A549 (cell line): ENCODE measurements around the gene GABARAP. TPM values are rescaled to one million over a fixed set of nuclear protein-coding genes. Genes with fewer than 3 reads are reported as not detected.

Experiments
- BHLHE40 ChIP-seq: IDR thresholded peaks from 2 replicates; pipeline ENCODE4 v1.6.1; 2012; ENCODE audit warnings: low read depth, low read length, inconsistent platforms
- CHD2 ChIP-seq: fragments of 150-350 bp; IDR thresholded peaks from 2 replicates; pipeline ENCODE4 v1.6.1; 2014; ENCODE audit warnings: low read length; ENCODE audit not compliant: partially characterized antibody
- EHF ChIP-seq: fragments of 250-450 bp; sonication (Bioruptor Pico); IDR thresholded peaks from 2 replicates; pipeline ENCODE4 v1.5.0; 2020; ENCODE audit warnings: mild to moderate bottlenecking
- EP300 ChIP-seq, 2 experiments: fragments of >200 bp; sonication (Bioruptor Twin); formaldehyde crosslinking; IDR thresholded peaks; 2 replicates in 1 of 2; 3 replicates in 1 of 2; pipeline ENCODE4 v1.6.1; 2016 to 2017
- FOSL2 ChIP-seq, 2 experiments: fragments of 450-650 bp in 1 of 2; fragments of >200 bp in 1 of 2; sonication (Bioruptor Twin) in 1 of 2; formaldehyde crosslinking; IDR thresholded peaks; 2 replicates each; pipeline versions ENCODE4 v1.5.0 to v1.6.1; 2016 to 2020; ENCODE audit warnings: mild to moderate bottlenecking in 1 of 2, moderate library complexity in 1 of 2
- HMGXB4 ChIP-seq: fragments of 250-450 bp; sonication (Bioruptor Pico); IDR thresholded peaks from 2 replicates; pipeline ENCODE4 v1.5.0; 2021; ENCODE audit warnings: mild to moderate bottlenecking, moderate library complexity, borderline replicate concordance
- HOXA7 ChIP-seq: fragments of 250-450 bp; sonication (Bioruptor Pico); IDR thresholded peaks from 2 replicates; pipeline ENCODE4 v1.5.0; 2020; ENCODE audit warnings: mild to moderate bottlenecking, moderate library complexity
- JUN ChIP-seq, 2 experiments: fragments of >200 bp; sonication (Bioruptor Twin); formaldehyde crosslinking; IDR thresholded peaks; 2 replicates in 1 of 2; 3 replicates in 1 of 2; pipeline ENCODE4 v1.6.1; 2016 to 2017
- KDM5A ChIP-seq: fragments of 200-600 bp; sonication (generic); IDR thresholded peaks from 2 replicates; pipeline ENCODE4 v1.6.1; 2016; ENCODE audit warnings: antibody characterized with exemption, mild to moderate bottlenecking
- MAFK ChIP-seq: fragments of 450-650 bp; IDR thresholded peaks from 2 replicates; pipeline ENCODE4 v1.6.1; 2014; ENCODE audit not compliant: partially characterized antibody
- NPAS2 ChIP-seq: fragments of 250-450 bp; sonication (Bioruptor Pico); IDR thresholded peaks from 2 replicates; pipeline ENCODE4 v1.8.0; 2022; ENCODE audit warnings: mild to moderate bottlenecking, moderate library complexity, borderline replicate concordance
- NR3C1 ChIP-seq: fragments of >200 bp; sonication (Bioruptor Twin); formaldehyde crosslinking; IDR thresholded peaks from 3 replicates; pipeline ENCODE4 v1.6.1; 2017
- POLR2A ChIP-seq: IDR thresholded peaks from 2 replicates; pipeline ENCODE4 v1.6.1; 2012; ENCODE audit warnings: mild to moderate bottlenecking, low read length
- POLR2AphosphoS2 ChIP-seq: conservative IDR thresholded peaks from 2 replicates; pipeline ENCODE4 v1.6.1; 2012; ENCODE audit warnings: low read length, improper control_type of control experiment, inconsistent platforms
- RARB ChIP-seq: fragments of 250-450 bp; sonication (Bioruptor Pico); IDR thresholded peaks from 2 replicates; pipeline ENCODE4 v1.8.0; 2021; ENCODE audit warnings: mild to moderate bottlenecking, moderate library complexity
- SMC3 ChIP-seq: fragments of >200 bp; sonication (Bioruptor Twin); formaldehyde crosslinking; IDR thresholded peaks from 3 replicates; pipeline ENCODE4 v1.6.1; 2018; ENCODE audit warnings: inconsistent platforms
- SREBF2 ChIP-seq: fragments of 450-650 bp; IDR thresholded peaks from 2 replicates; pipeline ENCODE4 v1.6.1; 2014; ENCODE audit warnings: mild to moderate bottlenecking, moderate library complexity
- TFCP2L1 ChIP-seq: fragments of 250-450 bp; sonication (Bioruptor Pico); IDR thresholded peaks from 2 replicates; pipeline ENCODE4 v1.5.0; 2021; ENCODE audit warnings: mild to moderate bottlenecking
- TP53 ChIP-seq: fragments of 250-450 bp; sonication (Bioruptor Pico); IDR thresholded peaks from 2 replicates; pipeline ENCODE4 v1.5.0; 2021; ENCODE audit warnings: mild to moderate bottlenecking, moderate library complexity
- ZFP36 ChIP-seq: fragments of 450-650 bp; IDR thresholded peaks from 2 replicates; pipeline ENCODE4 v1.6.1; 2014; ENCODE audit warnings: borderline replicate concordance; ENCODE audit not compliant: partially characterized antibody
- ZSCAN20 ChIP-seq: fragments of 250-450 bp; sonication (Bioruptor Pico); IDR thresholded peaks from 2 replicates; pipeline ENCODE4 v1.8.0; 2022; ENCODE audit warnings: mild to moderate bottlenecking, moderate library complexity
- polyA plus RNA-seq, 4 experiments: library from polyadenylated mRNA; depleted of rRNA in 3 of 4; stranded (reverse); fragments of >200 nt; fragmentation: RNase III in 1 of 4; extraction: RNeasy Plus Mini Kit Qiagen cat#74134 plus additional on column Dnase treatment in 1 of 4; gene quantifications; 2 replicates in 3 of 4; 3 replicates in 1 of 4; pipeline ENCODE4 v1.2.3, GENCODE V29; 2011 to 2017
- TF ChIP-seq, protein P1 (sequence below): fragments of >200 bp; sonication (Bioruptor Twin); formaldehyde crosslinking; IDR thresholded peaks from 3 replicates; pipeline ENCODE4 v1.6.1; 2016
- TF ChIP-seq, protein P2 (sequence below): IDR thresholded peaks from 2 replicates; pipeline ENCODE4 v1.6.1; 2012
- TF ChIP-seq, protein P3 (sequence below): fragments of 150-350 bp; IDR thresholded peaks from 2 replicates; pipeline ENCODE4 v1.6.1; 2014; ENCODE audit warnings: low read depth, mild to moderate bottlenecking, low read length

Gene GABARAP
- polyA plus RNA-seq, 2 of the 4 experiments (the other 2 are of a cell fraction): 399 to 504 TPM

GRCh38 chr17:7242717-7243452 is 636 bp upstream of the GABARAP start (continued):
- no peak for TF ChIP-seq FOSL2 (IDR thresholded peaks at IDR 0.05)
- peak; percentile 42 for TF ChIP-seq FOSL2 (CRISPR knock-in tag; IDR thresholded peaks at IDR 0.05)
- TF ChIP-seq NPAS2 (CRISPR knock-in tag): peak; percentile 68; the same call in 1 of the 2 replicates
- peak; percentile 74 for TF ChIP-seq KDM5A
- TF ChIP-seq CHD2: peak; percentile 84
- peak; percentile 62 for TF ChIP-seq BHLHE40
- TF ChIP-seq, protein P1, sequence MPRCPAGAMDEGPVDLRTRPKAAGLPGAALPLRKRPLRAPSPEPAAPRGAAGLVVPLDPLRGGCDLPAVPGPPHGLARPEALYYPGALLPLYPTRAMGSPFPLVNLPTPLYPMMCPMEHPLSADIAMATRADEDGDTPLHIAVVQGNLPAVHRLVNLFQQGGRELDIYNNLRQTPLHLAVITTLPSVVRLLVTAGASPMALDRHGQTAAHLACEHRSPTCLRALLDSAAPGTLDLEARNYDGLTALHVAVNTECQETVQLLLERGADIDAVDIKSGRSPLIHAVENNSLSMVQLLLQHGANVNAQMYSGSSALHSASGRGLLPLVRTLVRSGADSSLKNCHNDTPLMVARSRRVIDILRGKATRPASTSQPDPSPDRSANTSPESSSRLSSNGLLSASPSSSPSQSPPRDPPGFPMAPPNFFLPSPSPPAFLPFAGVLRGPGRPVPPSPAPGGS: no peak
- no peak for TF ChIP-seq TFCP2L1
- TF ChIP-seq SREBF2: no peak
- TF ChIP-seq NR3C1: no peak
- TF ChIP-seq, protein P2, sequence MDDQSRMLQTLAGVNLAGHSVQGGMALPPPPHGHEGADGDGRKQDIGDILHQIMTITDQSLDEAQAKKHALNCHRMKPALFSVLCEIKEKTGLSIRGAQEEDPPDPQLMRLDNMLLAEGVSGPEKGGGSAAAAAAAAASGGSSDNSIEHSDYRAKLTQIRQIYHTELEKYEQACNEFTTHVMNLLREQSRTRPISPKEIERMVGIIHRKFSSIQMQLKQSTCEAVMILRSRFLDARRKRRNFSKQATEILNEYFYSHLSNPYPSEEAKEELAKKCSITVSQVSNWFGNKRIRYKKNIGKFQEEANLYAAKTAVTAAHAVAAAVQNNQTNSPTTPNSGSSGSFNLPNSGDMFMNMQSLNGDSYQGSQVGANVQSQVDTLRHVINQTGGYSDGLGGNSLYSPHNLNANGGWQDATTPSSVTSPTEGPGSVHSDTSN: peak; percentile 99
- TF ChIP-seq, protein P3, sequence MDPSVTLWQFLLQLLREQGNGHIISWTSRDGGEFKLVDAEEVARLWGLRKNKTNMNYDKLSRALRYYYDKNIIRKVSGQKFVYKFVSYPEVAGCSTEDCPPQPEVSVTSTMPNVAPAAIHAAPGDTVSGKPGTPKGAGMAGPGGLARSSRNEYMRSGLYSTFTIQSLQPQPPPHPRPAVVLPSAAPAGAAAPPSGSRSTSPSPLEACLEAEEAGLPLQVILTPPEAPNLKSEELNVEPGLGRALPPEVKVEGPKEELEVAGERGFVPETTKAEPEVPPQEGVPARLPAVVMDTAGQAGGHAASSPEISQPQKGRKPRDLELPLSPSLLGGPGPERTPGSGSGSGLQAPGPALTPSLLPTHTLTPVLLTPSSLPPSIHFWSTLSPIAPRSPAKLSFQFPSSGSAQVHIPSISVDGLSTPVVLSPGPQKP: no peak
- no peak; the same call in 1 of the 2 replicates for TF ChIP-seq TP53 (CRISPR knock-in tag)
- 0 out of 2 replicates have a peak, but pooled peaks have one; percentile 48 for TF ChIP-seq RARB (CRISPR knock-in tag)
- peak; percentile 24 for TF ChIP-seq ZFP36
- no peak for TF ChIP-seq HMGXB4 (CRISPR knock-in tag)
- TF ChIP-seq POLR2A: 0 out of 2 replicates have a peak, but pooled peaks have one; percentile 20
- peak; percentile 92 to 96 for TF ChIP-seq JUN (IDR thresholded peaks at IDR 0.05)
- TF ChIP-seq ZSCAN20: no peak
- TF ChIP-seq SMC3: peak; percentile 29; the same call in 2 of the 3 replicates
- TF ChIP-seq EP300 (IDR thresholded peaks at IDR 0.05): 0 out of 5 replicates have a peak, but pooled peaks of 1 of the 2 experiments have one; percentile 29
- no peak for TF ChIP-seq EHF
- TF ChIP-seq HOXA7 (CRISPR knock-in tag): peak; percentile 13; the same call in 1 of the 2 replicates
- peak; percentile 71 for TF ChIP-seq MAFK
- TF ChIP-seq POLR2AphosphoS2: peak; percentile 65; the same call in 1 of the 2 replicates
